HG02938 (cell line): ENCODE results near the gene TWSG1.
A peak's percentile ranks its signal among the peaks of the same experiment; 100 is the strongest.

Experiments used
- ATAC-seq: cut with Tn5 transposase; IDR thresholded peaks from one replicate; pipeline ENCODE4 v1.9.1; 2021; ENCODE audit warnings: mild to moderate bottlenecking, moderate library complexity; ENCODE audit not compliant: unreplicated experiment

Gene TWSG1

GRCh38 chr18:9334329-9334972 is at the start of gene TWSG1:
Gene TWSG1, plus strand, starts transcription at chr18:9334773. Its CDS starts 2,457 bp downstream, at chr18:9337230.
- peak; percentile 73 for ATAC-seq

DNA sequence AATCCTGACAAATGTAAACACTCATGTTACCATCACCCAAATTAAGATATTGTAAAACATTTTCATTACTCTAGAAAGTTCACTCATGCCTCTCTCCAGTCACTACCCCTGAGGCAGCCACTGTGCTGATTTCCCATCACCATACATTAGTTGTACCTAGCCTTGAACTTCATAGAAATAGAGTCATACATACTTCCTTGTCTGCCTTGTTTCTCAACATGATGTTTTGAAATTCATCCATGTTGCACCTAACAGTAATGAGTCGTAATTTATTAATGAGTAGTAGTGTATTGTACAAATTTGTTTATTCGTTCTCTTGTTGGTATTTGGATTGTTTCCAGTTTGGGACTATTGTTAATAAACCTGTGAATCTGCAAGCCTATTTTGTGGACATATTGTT is 49.0 kb upstream of the TWSG1 start:
- ATAC-seq, result no peak

- ATAC-seq, result no peak
Observed at GRCh38 chr18:9287036-9287435, 47.5 kb upstream of the TWSG1 start.

DNA sequence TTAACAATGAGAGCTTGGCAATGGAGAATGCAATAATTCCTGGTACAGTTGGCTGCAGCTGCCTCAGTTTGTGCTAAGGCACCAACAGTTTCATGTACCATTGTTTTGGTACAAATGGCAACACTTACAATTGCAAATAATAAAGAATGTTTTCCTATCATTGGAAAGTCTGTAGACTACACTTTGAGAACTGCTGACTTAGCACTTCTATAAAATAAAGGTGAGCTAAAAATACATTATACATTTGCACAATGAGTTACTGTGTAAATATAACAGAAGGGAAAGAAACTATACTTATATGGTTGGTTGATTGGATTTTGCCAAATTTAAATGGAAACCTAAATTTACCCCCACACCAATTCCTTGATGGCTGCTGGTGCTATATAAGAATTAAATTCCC is 44.9 kb upstream of the TWSG1 start:
- no peak for ATAC-seq

DNA sequence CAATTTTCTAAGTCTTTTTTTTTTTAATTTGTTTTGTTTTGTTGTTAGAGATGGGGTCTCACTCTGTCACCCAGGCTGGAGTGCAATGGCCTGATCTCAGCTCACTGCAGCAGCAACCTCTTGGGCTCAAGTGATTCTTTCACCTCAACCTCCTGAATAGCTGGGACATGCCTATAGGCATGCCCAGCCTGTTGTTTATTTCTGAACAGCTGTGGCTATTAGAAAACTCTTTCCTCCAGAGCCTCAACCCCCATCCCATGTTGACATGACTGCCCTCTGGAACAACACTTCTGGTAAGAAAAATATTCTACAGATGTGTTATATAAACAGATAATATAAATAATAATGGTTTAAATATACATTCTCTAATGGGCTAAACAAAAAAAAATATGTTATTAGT is 44.4 kb upstream of the TWSG1 start:
- no peak for ATAC-seq

- no peak for ATAC-seq
Observed at GRCh38 chr18:9292047-9292446, 42.5 kb upstream of the TWSG1 start.

DNA sequence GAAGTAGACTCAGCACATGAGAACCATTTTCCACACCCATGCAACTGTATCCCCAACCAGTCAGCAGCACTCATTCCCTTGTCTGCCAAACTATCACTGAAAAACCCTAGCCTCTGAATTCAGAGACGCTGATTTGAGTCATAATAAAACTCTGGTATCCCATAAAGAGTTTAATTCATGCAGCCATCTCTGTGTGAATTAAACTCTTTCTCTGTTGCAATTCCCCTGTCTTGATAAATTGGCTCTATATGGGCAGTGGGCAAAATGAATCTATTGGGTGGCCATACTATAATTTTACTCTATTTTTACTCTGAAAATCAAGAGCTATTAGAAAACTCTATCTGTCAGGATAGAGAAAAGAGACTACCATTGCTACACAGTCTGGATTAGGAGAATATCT is 40.6 kb upstream of the TWSG1 start:
- no peak for ATAC-seq

GRCh38 chr18:9296233-9297006 is 38.2 kb upstream of the TWSG1 start:
- ATAC-seq, result no peak

DNA sequence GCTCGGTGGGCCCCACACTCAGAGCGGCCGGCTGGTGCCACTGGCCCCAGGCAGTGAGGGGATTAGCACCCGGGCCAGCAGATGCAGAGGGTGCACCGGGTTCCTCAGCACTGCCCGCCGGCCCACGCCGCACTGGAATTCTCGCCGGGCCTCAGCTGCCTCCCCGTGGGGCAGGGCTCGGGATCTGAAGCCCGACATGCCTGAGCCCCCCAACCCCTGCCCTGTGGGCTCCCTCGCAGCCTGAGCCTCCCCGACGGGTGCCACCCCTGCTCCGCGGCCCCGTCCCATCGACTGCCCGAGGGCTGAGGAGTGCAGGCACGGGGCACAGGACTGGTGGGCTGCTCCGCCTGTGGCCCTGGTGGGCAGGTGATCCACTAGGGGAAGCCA is 37.6 kb upstream of the TWSG1 start:
- no peak for ATAC-seq

- no peak for ATAC-seq
Observed at GRCh38 chr18:9304388-9305070, 30.0 kb upstream of the TWSG1 start.

GRCh38 chr18:9319333-9319732 is 15.2 kb upstream of the TWSG1 start:
- no peak for ATAC-seq

DNA sequence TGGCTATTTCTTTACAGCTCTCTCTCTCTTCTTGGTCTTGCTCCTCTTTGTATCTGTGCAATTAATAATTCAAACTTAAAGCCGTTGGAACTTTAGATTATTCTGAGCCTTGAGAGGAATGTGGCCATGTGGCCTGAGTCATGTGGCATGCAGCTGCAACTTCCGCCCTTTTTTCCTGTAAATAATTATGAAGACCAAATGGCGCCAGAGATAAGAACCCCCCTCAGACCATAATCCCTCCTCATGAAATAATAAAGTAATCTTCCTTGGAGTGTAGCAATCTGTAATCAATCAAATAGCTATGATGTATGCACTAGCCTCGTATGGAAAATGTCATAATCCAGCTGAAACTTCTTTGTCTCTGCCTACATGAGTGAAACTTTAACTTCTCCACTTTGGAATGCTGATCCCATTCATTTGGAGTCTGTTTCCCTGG is 13.5 kb upstream of the TWSG1 start:
- no peak for ATAC-seq

DNA sequence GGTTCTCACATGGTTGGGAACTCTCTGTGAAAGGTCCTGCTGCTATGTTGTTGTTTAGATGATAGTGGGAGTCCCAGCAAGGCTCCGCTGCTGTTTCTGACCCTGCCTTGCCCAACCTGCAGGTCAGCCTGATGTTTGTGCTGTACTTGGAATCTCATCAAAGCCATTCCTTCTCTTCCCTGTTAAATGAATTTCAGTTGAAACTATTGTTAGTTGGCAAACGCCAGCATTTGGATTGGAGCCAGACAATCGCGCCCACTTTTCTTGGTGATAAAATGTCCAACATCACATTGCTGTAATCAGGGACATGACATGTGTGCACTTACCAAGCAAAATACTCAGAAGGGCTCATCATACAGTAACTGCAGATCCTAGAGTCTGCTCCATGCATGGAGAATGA is 12.8 kb upstream of the TWSG1 start:
- ATAC-seq, result no peak

- ATAC-seq, result no peak
Observed at GRCh38 chr18:9322744-9323143, 11.8 kb upstream of the TWSG1 start.

GRCh38 chr18:9323750-9324445 is 10.7 kb upstream of the TWSG1 start:
- ATAC-seq, result no peak

DNA sequence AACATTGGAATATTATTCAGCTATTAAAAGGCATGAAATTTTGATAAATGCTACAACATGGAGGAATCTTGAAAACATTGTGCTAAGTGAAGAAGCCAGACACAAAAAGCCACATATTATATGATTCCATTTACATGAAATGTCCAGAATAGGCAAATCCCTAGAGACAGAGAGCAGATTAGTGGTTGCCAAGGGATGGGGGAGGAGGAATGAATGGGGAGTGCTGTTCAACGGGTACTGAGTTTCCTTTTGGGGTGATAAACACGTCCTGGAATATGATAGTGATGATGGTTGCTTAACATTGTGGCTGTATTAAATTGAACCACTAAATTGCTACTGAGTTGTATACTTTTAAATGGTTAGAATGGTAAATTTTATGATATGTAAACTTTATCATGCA is 8.9 kb upstream of the TWSG1 start:
- ATAC-seq, result no peak

- no peak for ATAC-seq
Observed at GRCh38 chr18:9328776-9329175, 5.8 kb upstream of the TWSG1 start.

- no peak for ATAC-seq
Observed at GRCh38 chr18:9329471-9329870, 5.1 kb upstream of the TWSG1 start.

DNA sequence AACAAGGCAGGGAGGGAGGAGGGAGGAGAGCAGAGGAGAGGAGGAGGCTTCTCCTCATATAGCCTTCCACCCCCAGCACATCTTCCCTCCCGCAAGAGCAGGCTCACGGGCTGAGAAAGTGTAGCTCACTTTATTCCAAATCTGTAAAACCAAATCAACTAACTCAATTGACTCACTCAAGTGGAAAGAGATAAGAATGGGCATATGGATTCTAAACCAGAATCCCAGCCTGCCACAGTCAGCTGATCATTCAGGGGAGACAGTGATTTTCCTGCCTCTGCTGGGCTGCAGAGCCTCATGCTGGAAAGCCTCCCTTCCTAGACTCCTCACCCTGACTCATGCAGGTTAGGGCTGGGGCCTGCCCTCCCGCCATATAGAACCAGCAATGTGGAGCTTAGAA is 4.2 kb upstream of the TWSG1 start:
- ATAC-seq, result no peak

- peak; percentile 36 for ATAC-seq
Observed at GRCh38 chr18:9333441-9334328, 888 bp upstream of the TWSG1 start.
